Skin of body (tissue), 2 donors: ENCODE data around the gene TMEM175. TPM values are rescaled to one million over a fixed set of nuclear protein-coding genes. Genes with fewer than 3 reads are reported as not detected.

Experiments used
- DNase-seq: peaks from one replicate; lab custom pipeline; 2025; lab: John Stamatoyannopoulos, UW
- total RNA-seq: library from RNA; depleted of rRNA; stranded (reverse); fragments of >200 nt; gene quantifications from one replicate; pipeline ENCODE4 v1.2.3, GENCODE V29; 2014

The TMEM175 gene
- total RNA-seq, 1 donor from 2014 or later: 25.4 TPM

GRCh38 chr4:898869-899555 lies 33.2 kb upstream of the TMEM175 start:
- DNase-seq: no peak

- DNase-seq: no peak
Measured at GRCh38 chr4:899556-899906, 32.7 kb upstream of the TMEM175 start.

DNA sequence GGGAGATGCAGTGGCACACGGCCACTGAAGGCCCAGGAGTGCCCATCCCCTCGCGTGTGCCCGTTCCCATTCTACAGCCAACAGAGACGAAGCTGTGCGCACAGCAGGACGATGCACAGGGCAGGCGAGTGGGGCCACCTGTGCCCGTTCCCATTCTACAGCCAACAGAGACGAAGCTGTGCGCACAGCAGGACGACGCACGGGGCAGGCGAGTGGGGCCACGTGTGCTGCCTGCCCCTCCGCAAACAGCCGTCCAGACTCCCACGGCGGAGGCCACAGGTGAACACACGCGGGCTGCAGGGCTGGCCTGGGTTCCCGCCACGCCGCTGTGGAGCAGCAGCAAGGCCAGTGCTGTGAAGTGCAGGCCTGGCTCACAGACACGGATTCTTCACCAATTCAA lies 32.2 kb upstream of the TMEM175 start:
- no peak for DNase-seq

DNA sequence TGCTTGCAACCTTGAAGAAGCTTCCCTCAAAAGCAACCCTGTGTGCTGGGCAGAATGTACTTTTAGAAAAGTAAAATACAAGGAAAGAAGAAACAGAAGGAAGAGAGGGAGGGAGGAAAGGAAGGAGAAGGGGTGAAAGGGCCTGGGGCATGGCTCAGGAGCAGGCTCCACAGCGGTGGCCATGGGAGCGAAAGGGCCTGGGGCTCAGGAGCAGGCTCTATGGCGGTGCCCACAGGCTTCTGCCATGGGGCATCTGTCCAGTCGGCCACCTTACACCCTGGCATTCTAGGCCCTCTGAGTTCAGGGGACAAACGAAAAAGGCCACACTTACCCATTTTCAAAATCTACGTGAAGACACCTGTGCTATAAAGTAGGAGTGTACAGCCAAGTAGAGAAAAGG lies 31.5 kb upstream of the TMEM175 start:
- DNase-seq: no peak

GRCh38 chr4:901192-901910 lies 30.9 kb upstream of the TMEM175 start:
- no peak for DNase-seq

GRCh38 chr4:903066-904046 lies 28.9 kb upstream of the TMEM175 start:
- no peak for DNase-seq

DNA sequence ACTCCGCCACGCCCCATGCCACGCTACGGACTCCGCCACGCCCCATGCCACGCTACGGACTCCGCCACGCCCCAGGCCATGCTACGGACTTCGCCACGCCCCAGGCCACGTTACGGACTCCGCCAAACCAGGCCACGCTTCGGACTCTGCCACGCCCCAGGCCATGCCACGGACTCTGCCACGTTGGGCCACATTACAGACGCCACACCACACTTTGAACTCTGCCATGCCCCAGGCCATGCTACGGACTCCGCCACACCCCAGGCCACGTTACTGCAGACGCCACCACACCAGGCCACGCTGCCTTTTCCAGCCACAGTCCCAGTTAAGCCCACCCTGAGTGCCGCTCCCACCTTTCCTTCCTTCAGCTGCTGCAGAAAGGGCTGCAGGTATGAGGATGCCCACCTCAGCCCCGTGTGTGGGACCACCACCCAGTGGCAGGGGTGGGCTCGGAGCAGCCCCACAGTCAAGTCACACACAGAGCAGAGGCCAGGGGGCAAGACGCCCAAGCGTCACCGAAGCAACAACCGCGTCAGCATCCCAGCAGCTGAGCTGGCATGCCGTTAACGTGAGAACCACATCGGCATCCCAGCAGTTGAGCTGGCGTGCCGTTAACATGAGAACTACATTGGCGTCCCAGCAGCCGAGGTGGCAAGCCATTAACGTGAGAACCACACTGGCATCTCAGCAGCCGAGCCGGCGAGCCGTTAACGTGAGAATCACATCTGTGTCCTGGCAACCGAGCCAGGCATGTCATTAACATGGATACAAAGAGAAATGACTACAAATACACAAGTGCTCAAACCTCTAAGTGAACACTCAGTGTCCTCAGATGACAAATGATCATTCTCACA lies 26.5 kb upstream of the TMEM175 start:
- DNase-seq: no peak

DNA sequence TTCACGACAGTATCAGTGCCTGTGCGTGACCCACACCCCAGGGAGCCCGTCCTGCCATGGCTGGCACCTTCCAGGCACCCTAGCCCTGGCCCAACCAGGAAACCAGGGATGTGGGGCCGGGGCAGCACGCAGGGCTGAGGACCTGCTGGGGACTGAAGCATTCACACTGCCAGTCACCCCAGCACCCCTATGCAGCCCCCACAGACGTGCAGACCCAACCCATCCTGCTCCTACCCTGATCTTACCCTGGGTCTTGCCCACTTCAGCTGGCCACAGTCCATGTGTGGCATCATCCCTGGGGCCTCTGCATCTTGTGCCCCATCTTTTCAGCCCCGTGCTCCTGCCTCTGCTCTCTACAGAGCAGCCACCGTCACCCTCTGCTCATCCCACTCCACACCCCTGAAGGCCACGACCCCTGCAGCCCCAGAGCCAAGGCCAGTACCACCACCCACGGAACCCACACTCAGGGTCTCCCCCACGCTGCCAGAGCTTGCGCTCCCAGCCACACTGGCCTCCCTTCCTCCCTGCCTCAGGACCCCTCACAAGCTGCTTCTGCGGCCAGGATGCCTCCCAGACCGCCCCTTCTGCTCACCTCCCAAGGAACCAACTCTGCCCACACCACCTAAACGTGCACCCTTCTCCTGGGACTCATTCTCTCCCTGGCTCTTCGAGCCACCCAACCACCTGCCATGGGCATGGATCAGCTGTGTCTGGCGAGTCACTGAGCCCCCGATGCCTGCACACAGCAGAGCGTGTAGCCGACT lies 25.7 kb upstream of the TMEM175 start:
- DNase-seq: no peak

DNA sequence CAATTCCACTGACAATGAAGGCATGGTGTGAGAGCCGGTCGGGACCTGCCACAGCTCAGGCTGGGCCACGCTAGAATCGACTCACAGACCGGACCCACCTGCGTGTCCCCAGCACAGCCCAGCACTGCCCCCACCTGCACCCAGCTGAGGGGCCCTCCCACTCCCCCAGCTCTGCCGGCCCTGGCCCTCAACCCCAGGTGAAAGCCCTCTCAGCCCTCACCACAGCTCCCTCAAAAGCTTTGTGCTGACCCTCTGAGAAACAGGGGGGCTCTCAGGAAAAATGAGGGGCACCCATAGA lies 25.2 kb upstream of the TMEM175 start:
- no peak for DNase-seq

DNA sequence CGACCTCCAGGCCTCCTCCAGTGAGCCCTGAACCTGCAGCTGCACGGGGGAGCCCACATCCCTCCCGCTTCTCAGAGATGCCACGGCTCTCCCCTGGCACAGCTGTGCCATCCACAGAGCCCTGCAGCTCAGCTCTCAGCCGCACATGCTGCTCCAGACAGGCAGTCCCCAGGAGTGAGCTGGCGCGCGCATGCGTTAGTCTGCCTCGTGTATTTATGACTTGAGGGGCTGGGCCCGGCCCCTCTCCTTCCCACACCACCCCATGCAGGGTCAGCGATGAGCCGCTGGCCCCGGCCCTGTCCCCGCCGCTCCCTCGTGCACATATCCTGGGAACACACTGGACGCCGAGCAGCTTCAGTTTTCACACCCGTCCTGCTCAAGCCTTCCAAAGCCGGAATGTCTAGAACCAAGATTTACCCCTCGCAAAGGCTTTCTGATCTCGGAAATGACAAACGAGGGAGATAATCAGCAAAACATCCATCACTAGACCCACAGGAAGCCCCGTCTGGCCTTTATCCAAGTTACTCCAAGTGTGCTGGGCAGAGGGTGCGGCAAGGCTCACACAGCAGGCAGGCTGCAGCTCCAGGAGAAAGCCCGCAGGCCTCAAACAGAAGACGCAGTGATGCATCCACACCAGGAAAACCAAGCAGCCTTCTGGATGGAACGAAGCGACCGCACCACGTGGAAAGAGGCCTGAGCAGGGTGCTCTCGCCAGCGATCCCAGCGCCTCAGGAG lies 24.4 kb upstream of the TMEM175 start:
- no peak for DNase-seq

GRCh38 chr4:909131-909571 lies 23.1 kb upstream of the TMEM175 start:
- DNase-seq: no peak

DNA sequence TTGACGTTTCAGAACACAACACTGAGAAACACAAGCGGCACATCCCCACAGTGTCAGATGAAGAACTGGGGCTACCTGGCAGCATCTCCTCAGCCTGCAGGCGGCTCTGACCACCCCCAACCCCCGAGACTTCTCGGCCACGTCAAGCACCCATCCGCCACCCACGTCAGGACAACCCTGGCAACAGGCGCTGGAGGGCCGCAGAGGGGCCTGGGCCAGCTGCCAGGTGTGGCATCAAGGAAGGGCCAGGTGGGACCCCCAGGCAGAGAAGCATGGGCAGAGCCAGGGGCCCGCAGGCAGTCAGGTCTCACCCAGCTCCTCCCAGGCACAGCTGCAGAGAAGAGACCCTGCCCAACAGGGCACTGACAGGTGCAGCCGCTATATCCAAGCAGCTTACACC lies 22.4 kb upstream of the TMEM175 start:
- no peak for DNase-seq

GRCh38 chr4:910366-911091 lies 21.7 kb upstream of the TMEM175 start:
- DNase-seq: no peak

GRCh38 chr4:911221-911751 lies 21.0 kb upstream of the TMEM175 start:
- no peak for DNase-seq

DNA sequence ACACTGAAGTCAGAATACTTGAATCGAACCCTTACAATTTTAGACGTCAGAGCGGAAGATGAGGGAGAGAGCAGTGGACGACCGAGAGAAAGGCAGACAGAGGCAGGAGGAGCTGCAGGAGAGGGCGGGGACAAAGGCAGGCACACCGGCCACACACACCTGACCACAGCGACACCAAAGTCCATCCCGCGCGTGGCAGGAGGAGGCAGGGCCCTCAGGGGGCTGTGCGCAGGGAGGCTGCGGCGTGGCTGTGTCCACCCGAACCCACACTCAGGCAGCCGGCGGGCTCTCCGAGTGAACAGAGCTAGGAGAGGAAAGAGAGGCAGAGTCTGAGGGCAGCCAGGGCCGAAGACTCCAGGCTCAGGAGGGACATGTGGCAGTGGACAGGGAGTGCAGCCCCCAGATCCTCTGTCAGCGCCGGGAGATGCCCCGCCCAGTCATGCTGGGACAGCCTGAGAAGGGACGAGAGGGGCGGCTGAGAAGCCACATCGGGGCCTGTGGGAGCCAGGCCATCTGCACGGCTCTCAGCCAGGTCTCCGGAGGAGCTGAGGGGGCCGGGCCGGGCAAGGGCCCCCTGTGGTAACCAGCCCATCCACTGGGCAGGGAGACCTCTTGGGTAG lies 20.3 kb upstream of the TMEM175 start:
- no peak for DNase-seq

- no peak for DNase-seq
Measured at GRCh38 chr4:912548-913279, 19.5 kb upstream of the TMEM175 start.

- no peak for DNase-seq
Measured at GRCh38 chr4:913280-913618, 19.0 kb upstream of the TMEM175 start.

DNA sequence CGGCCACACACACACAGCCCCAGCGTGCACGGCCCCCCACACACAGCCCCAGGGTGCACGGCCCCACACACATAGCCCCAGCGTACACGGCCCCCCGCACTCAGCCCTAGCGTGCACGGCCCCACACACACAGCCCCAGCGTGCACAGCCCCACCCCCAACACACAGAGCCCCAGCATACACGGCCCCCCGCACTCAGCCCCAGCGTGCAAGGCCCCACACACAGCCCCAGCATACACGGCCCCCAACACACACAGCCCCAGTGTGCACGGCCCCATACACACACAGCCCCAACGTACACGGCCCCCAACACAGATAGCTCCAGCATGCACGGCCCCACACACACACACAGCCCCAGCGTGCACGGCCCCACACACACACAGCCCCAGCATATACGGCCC lies 17.7 kb upstream of the TMEM175 start:
- no peak for DNase-seq
